ENCODE measurements around the gene SPATS1. TPM values are rescaled to one million over a fixed set of nuclear protein-coding genes. Genes with fewer than 3 reads are reported as not detected.

The SPATS1 gene
- total and polyA plus RNA-seq, 2 donors (not counting 1 experiment from before 2014, with no cell fraction given): not detected

- Mint-ChIP-seq H3K27ac (no peak overlapping the region), H3K4me3 (no peak overlapping the region), H3K9me3 (ENCODE audit: insufficient read depth) (no peaks in the 10 kb centered on the region), H3K4me1 (no peaks in the 10 kb centered on the region), H3K27me3 (peaks cover 13% of the 10 kb centered on the region)
- Histone ChIP-seq H3K4me1 (ENCODE audit: control insufficient read depth in 2 of 2, insufficient read depth in 2 of 2, low read length in 2 of 2) (no peaks in the 10 kb centered on the region), H3K27me3 (replicated peaks in 1 of 4; ENCODE audit: control extremely low read depth in 1 of 4, control insufficient read depth in 3 of 4, insufficient read depth in 4 of 4, low read length in 3 of 4) (peaks cover 0 to 9% (median 6%) of the 10 kb centered on the region in 4 experiments), H3K4me3 (ENCODE audit: control extremely low read depth in 1 of 5, extremely low read depth in 1 of 5, insufficient read depth in 1 of 5, low read depth in 2 of 5, low read length in 4 of 5) (no peak overlapping the region), H3K9me3 (ENCODE audit: control extremely low read depth in 1 of 3, control insufficient read depth in 2 of 3, insufficient read depth in 1 of 3, low read length in 2 of 3) (peaks cover 0 to 3% (median 0%) of the 10 kb centered on the region in 3 donors), H3K27ac (ENCODE audit: low read length in 2 of 2) (no peak overlapping the region), H3K9ac (ENCODE audit: low read length) (no peak overlapping the region), H4K20me1 (ENCODE audit: control insufficient read depth, insufficient read depth, low read length, poor library complexity, severe bottlenecking) (no peaks in the 10 kb centered on the region), H3K36me3 (replicated peaks in 1 of 2; ENCODE audit: control extremely low read depth in 1 of 2, control insufficient read depth in 1 of 2, extremely low read depth in 1 of 2, insufficient read depth in 2 of 2, low read length in 1 of 2) (no peaks in the 10 kb centered on the region), H3K4me2 (replicated peaks; ENCODE audit: low read depth, low read length, poor library complexity, severe bottlenecking) (no peak overlapping the region), H2AFZ (ENCODE audit: insufficient read depth, low read depth, low read length, poor library complexity, severe bottlenecking) (no peak overlapping the region), H3K79me2 (ENCODE audit: control insufficient read depth, insufficient read depth, low read length) (no peaks in the 10 kb centered on the region)
- DNase-seq: no peak
- intact Hi-C loops (cut with micrococcal nuclease): no loop called here
- ChIA-PET CTCF (no interaction called here), POLR2A (no interaction called here)
- no peak for TF ChIP-seq EZH2 (IDR thresholded peaks at IDR 0.05; ENCODE audit: borderline replicate concordance, insufficient read depth, low read depth, low read length, poor library complexity, severe bottlenecking)
- no peak for TF ChIP-seq CTCF (IDR thresholded peaks at IDR 0.05)
- WGBS (ENCODE audit: insufficient coverage): 100% methylated on average over 1 of the region's 3 CpGs
- ATAC-seq (ENCODE audit: low read depth): no peak
Observed at GRCh38 chr6:44377484-44377883, 35.0 kb downstream of the SPATS1 start.

- Mint-ChIP-seq H3K27me3 (peaks cover 13% of the 10 kb centered on the region), H3K9me3 (ENCODE audit: insufficient read depth) (no peaks in the 10 kb centered on the region), H3K4me1 (no peaks in the 10 kb centered on the region), H3K4me3 (no peak overlapping the region), H3K27ac (no peak overlapping the region)
- no peaks in the 10 kb centered on the region for H3K36me3 ChIP-seq (replicated peaks in 1 of 2; ENCODE audit: control extremely low read depth in 1 of 2, control insufficient read depth in 1 of 2, extremely low read depth in 1 of 2, insufficient read depth in 2 of 2, low read length in 1 of 2)
- no CpG with 5 or more reads among the region's 1 CpG for WGBS (ENCODE audit: insufficient coverage)
- intact Hi-C loops (cut with micrococcal nuclease): no loop called here
- H3K79me2 ChIP-seq (ENCODE audit: control insufficient read depth, insufficient read depth, low read length): no peaks in the 10 kb centered on the region
- H3K27me3 ChIP-seq (replicated peaks in 1 of 4; ENCODE audit: control extremely low read depth in 1 of 4, control insufficient read depth in 3 of 4, insufficient read depth in 4 of 4, low read length in 3 of 4): peaks cover 0 to 9% (median 6%) of the 10 kb centered on the region in 4 experiments
- H3K4me1 ChIP-seq (ENCODE audit: control insufficient read depth in 2 of 2, insufficient read depth in 2 of 2, low read length in 2 of 2): no peaks in the 10 kb centered on the region
- H3K9ac ChIP-seq (ENCODE audit: low read length): no peak overlapping the region
- no peak overlapping the region for H3K4me2 ChIP-seq (replicated peaks; ENCODE audit: low read depth, low read length, poor library complexity, severe bottlenecking)
- TF ChIP-seq EZH2 (IDR thresholded peaks at IDR 0.05; ENCODE audit: borderline replicate concordance, insufficient read depth, low read depth, low read length, poor library complexity, severe bottlenecking): no peak
- no peak for TF ChIP-seq CTCF (IDR thresholded peaks at IDR 0.05)
- no peak overlapping the region for H3K27ac ChIP-seq (ENCODE audit: low read length in 2 of 2)
- ChIA-PET CTCF (no interaction called here), POLR2A (no interaction called here)
- no peaks in the 10 kb centered on the region for H4K20me1 ChIP-seq (ENCODE audit: control insufficient read depth, insufficient read depth, low read length, poor library complexity, severe bottlenecking)
- no peak overlapping the region for H2AFZ ChIP-seq (ENCODE audit: insufficient read depth, low read depth, low read length, poor library complexity, severe bottlenecking)
- H3K4me3 ChIP-seq (ENCODE audit: control extremely low read depth in 1 of 5, extremely low read depth in 1 of 5, insufficient read depth in 1 of 5, low read depth in 2 of 5, low read length in 4 of 5): no peak overlapping the region
- no peak for ATAC-seq (ENCODE audit: low read depth)
- H3K9me3 ChIP-seq (ENCODE audit: control extremely low read depth in 1 of 3, control insufficient read depth in 2 of 3, insufficient read depth in 1 of 3, low read length in 2 of 3): peaks cover 0 to 3% (median 0%) of the 10 kb centered on the region in 3 donors
- DNase-seq: no peak
Observed at GRCh38 chr6:44377971-44378370, 35.5 kb downstream of the SPATS1 start.
